ENCODE results near the gene CASQ1. TPM values are rescaled to one million over a fixed set of nuclear protein-coding genes. Genes with fewer than 3 reads are reported as not detected.

The CASQ1 gene
- total RNA-seq, 6 donors from 2014 or later = 0.17 to 0.91 TPM; not detected in 4

GRCh38 chr1:160227561-160227960, 37.2 kb downstream of the CASQ1 start:
- Histone ChIP-seq H3K27me3 (no peaks in the 10 kb centered on the region), H3K9me3 (no peaks in the 10 kb centered on the region), H3K4me3 (no peak overlapping the region), H3K27ac (no peak overlapping the region), H3K4me1 (peaks cover 0 to 10% (median 0%) of the 10 kb centered on the region in 4 donors), H3K36me3 (peaks cover 50 to 97% (median 74%) of the 10 kb centered on the region in 4 donors)
- ATAC-seq (ENCODE audit: low FRiP score in 2 of 2) (no peak), DNase-seq (no peak)
- 73 to 91% methylated on average over 1 of the region's 1 CpG for WGBS, 2 donors
- TF ChIP-seq CTCF (IDR thresholded peaks at IDR 0.05) = no peak
- TF ChIP-seq POLR2AphosphoS5 (IDR thresholded peaks at IDR 0.05) = no peak
- TF ChIP-seq EP300 (IDR thresholded peaks at IDR 0.05) = no peak
- TF ChIP-seq POLR2A (IDR thresholded peaks at IDR 0.05) = no peak

- H3K36me3 ChIP-seq = peaks cover 46 to 97% (median 70%) of the 10 kb centered on the region in 4 donors
Observed at GRCh38 chr1:160228431-160228830, 38.1 kb downstream of the CASQ1 start.

GRCh38 chr1:160232911-160233310, 42.5 kb downstream of the CASQ1 start:
- no peak for TF ChIP-seq POLR2A (IDR thresholded peaks at IDR 0.05)
- no peak for TF ChIP-seq CTCF (IDR thresholded peaks at IDR 0.05)
- TF ChIP-seq POLR2AphosphoS5 (IDR thresholded peaks at IDR 0.05) = no peak
- no peak for TF ChIP-seq EP300 (IDR thresholded peaks at IDR 0.05)
- Histone ChIP-seq H3K9me3 (no peaks in the 10 kb centered on the region), H3K27me3 (no peaks in the 10 kb centered on the region), H3K27ac (no peak overlapping the region), H3K4me3 (no peak overlapping the region), H3K4me1 (no peaks in the 10 kb centered on the region), H3K36me3 (peaks cover 34 to 99% (median 64%) of the 10 kb centered on the region in 4 donors)
- no peak for DNase-seq
- no peak for ATAC-seq (ENCODE audit: low FRiP score in 2 of 2)

More at GRCh38 chr1:160228431-160228830, 38.1 kb downstream of the CASQ1 start:
- H3K4me3 ChIP-seq = no peak overlapping the region
- no peaks in the 10 kb centered on the region for H3K9me3 ChIP-seq
- no peaks in the 10 kb centered on the region for H3K27me3 ChIP-seq
- TF ChIP-seq POLR2AphosphoS5 (IDR thresholded peaks at IDR 0.05) (no peak), EP300 (IDR thresholded peaks at IDR 0.05) (no peak)
- no peak overlapping the region for H3K27ac ChIP-seq
- DNase-seq (no peak), ATAC-seq (ENCODE audit: low FRiP score in 2 of 2) (no peak)
- peaks cover 0 to 10% (median 0%) of the 10 kb centered on the region in 4 donors for H3K4me1 ChIP-seq

- peaks cover 31 to 98% (median 57%) of the 10 kb centered on the region in 4 donors for H3K36me3 ChIP-seq
- 90 to 93% methylated on average over 5 of the region's 5 CpGs for WGBS, 2 donors
- no peak for TF ChIP-seq POLR2AphosphoS5 (IDR thresholded peaks at IDR 0.05)
- no peak for TF ChIP-seq POLR2A (IDR thresholded peaks at IDR 0.05)
- no peak for TF ChIP-seq EP300 (IDR thresholded peaks at IDR 0.05)
- TF ChIP-seq CTCF (IDR thresholded peaks at IDR 0.05) = no peak
Observed at GRCh38 chr1:160236806-160237205, 46.4 kb downstream of the CASQ1 start.

GRCh38 chr1:160237558-160237957, 47.2 kb downstream of the CASQ1 start:
- TF ChIP-seq POLR2A (IDR thresholded peaks at IDR 0.05) (no peak), POLR2AphosphoS5 (IDR thresholded peaks at IDR 0.05) (no peak), CTCF (IDR thresholded peaks at IDR 0.05) (no peak), EP300 (IDR thresholded peaks at IDR 0.05) (no peak)
- DNase-seq (no peak), ATAC-seq (ENCODE audit: low FRiP score in 2 of 2) (no peak)
- no peak overlapping the region for H3K27ac ChIP-seq
- H3K9me3 ChIP-seq = no peaks in the 10 kb centered on the region
- WGBS, 2 donors = 94 to 97% methylated on average over 2 of the region's 2 CpGs
- no peaks in the 10 kb centered on the region for H3K27me3 ChIP-seq
- no peak overlapping the region for H3K4me3 ChIP-seq
- H3K36me3 ChIP-seq = peaks cover 31 to 96% (median 54%) of the 10 kb centered on the region in 4 donors
- peaks cover 0 to 1% (median 0%) of the 10 kb centered on the region in 4 donors for H3K4me1 ChIP-seq

More at GRCh38 chr1:160236806-160237205, 46.4 kb downstream of the CASQ1 start:
- ATAC-seq (ENCODE audit: low FRiP score in 2 of 2) (no peak), DNase-seq (no peak)
- Histone ChIP-seq H3K27me3 (no peaks in the 10 kb centered on the region), H3K4me1 (no peaks in the 10 kb centered on the region), H3K27ac (no peak overlapping the region), H3K4me3 (no peak overlapping the region), H3K9me3 (no peaks in the 10 kb centered on the region)
